Stimulated activated CD8-positive, alpha-beta memory T cell treated with anti-CD3 and anti-CD28 coated beads, Interleukin-15, amount 100 ng/mL, for 24 hours (primary cell): ENCODE results near the gene COL9A2.

Experiments used
- DNase-seq: peaks from one replicate; pipeline ENCODE4 v3.0.0-alpha.2; 2020; ENCODE audit warnings: low read depth

COL9A2 gene

GRCh38 chr1:40303051-40303771 is 13.9 kb downstream of the COL9A2 start:
- DNase-seq, result no peak

GRCh38 chr1:40302475-40302874 is 14.6 kb downstream of the COL9A2 start:
- no peak for DNase-seq

- DNase-seq, result no peak
Measured at GRCh38 chr1:40301541-40302299, 15.4 kb downstream of the COL9A2 start.

GRCh38 chr1:40301066-40301465 is 16.0 kb downstream of the COL9A2 start:
- no peak for DNase-seq

- no peak for DNase-seq
Measured at GRCh38 chr1:40300651-40301050, 16.4 kb downstream of the COL9A2 start.

- no peak for DNase-seq
Measured at GRCh38 chr1:40300249-40300567, 16.9 kb downstream of the COL9A2 start.

- no peak for DNase-seq
Measured at GRCh38 chr1:40299366-40300248, 17.5 kb downstream of the COL9A2 start.

- DNase-seq, result no peak
Measured at GRCh38 chr1:40291293-40291692, 25.8 kb downstream of the COL9A2 start.

- no peak for DNase-seq
Measured at GRCh38 chr1:40281853-40282252, 35.2 kb downstream of the COL9A2 start.

GRCh38 chr1:40276122-40276521 is 41.0 kb downstream of the COL9A2 start:
- no peak for DNase-seq

- no peak for DNase-seq
Measured at GRCh38 chr1:40274331-40274730, 42.8 kb downstream of the COL9A2 start.

GRCh38 chr1:40273547-40274166 is 43.4 kb downstream of the COL9A2 start:
- DNase-seq, result no peak

GRCh38 chr1:40272653-40273213 is 44.4 kb downstream of the COL9A2 start:
- no peak for DNase-seq

GRCh38 chr1:40270152-40270834 is 46.8 kb downstream of the COL9A2 start:
- DNase-seq, result no peak

GRCh38 chr1:40268211-40268610 is 48.9 kb downstream of the COL9A2 start:
- no peak for DNase-seq

- no peak for DNase-seq
Measured at GRCh38 chr1:40267767-40268187, 49.3 kb downstream of the COL9A2 start.

- no peak for DNase-seq
Measured at GRCh38 chr1:40266786-40267535, 50.1 kb downstream of the COL9A2 start.

- DNase-seq, result no peak
Measured at GRCh38 chr1:40265919-40266318, 51.2 kb downstream of the COL9A2 start.

GRCh38 chr1:40265298-40265697 is 51.8 kb downstream of the COL9A2 start:
- DNase-seq, result no peak

GRCh38 chr1:40264354-40264781 is 52.7 kb downstream of the COL9A2 start:
- no peak for DNase-seq

- no peak for DNase-seq
Measured at GRCh38 chr1:40258445-40258769, 58.7 kb downstream of the COL9A2 start.
